ENCODE data around the gene ZNF771. TPM values are rescaled to one million over a fixed set of nuclear protein-coding genes. Genes with fewer than 3 reads are reported as not detected.

The ZNF771 gene
- total RNA-seq, 4 donors from 2014 or later, result 7.4 to 28.1 (median 15.1) TPM

DNA sequence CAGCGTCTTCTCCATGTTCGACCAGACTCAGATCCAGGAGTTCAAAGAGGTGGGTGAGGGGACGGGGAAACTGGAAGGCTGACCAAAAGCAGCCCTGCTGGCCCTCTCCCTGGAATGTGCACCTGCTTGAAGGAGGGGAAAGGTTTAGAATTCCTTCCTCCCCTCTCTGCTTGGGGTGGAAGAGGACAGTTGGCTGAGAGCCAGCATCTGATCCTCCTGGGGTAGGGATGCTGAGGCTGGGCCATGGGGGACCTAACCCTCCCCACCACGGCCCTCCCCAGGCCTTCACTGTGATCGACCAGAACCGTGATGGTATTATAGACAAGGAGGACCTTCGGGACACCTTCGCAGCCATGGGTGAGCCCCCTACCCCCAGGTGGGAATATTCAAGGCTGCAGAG is 31.5 kb upstream of the ZNF771 start:
- Histone ChIP-seq H3K4me1 (peaks cover 10 to 25% (median 21%) of the 10 kb centered on the region in 4 donors), H3K27me3 (no peaks in the 10 kb centered on the region), H3K36me3 (no peaks in the 10 kb centered on the region), H3K4me3 (no peak overlapping the region), H3K9me3 (no peaks in the 10 kb centered on the region), H3K27ac (peak overlapping the region in 3 of 4 donors; percentile 96 to 100 (median 99))
- intact Hi-C loops (cut with DNase I; ENCODE audit: low total_unique reads), result no loop called here
- TF ChIP-seq, protein P1, sequence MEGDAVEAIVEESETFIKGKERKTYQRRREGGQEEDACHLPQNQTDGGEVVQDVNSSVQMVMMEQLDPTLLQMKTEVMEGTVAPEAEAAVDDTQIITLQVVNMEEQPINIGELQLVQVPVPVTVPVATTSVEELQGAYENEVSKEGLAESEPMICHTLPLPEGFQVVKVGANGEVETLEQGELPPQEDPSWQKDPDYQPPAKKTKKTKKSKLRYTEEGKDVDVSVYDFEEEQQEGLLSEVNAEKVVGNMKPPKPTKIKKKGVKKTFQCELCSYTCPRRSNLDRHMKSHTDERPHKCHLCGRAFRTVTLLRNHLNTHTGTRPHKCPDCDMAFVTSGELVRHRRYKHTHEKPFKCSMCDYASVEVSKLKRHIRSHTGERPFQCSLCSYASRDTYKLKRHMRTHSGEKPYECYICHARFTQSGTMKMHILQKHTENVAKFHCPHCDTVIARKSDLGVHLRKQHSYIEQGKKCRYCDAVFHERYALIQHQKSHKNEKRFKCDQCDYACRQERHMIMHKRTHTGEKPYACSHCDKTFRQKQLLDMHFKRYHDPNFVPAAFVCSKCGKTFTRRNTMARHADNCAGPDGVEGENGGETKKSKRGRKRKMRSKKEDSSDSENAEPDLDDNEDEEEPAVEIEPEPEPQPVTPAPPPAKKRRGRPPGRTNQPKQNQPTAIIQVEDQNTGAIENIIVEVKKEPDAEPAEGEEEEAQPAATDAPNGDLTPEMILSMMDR (IDR thresholded peaks at IDR 0.05), result no peak
- no peak for TF ChIP-seq POLR2AphosphoS5 (IDR thresholded peaks at IDR 0.05)
- no peak for TF ChIP-seq EP300 (IDR thresholded peaks at IDR 0.05; ENCODE audit: low read depth)
- no peak for TF ChIP-seq POLR2A (IDR thresholded peaks at IDR 0.05)
- DNase-seq, result no peak
- WGBS, 2 donors (ENCODE audit: low coverage in 1 of 2), result 95 to 100% methylated on average over 1 to 8 of the region's 8 CpGs
- in situ Hi-C loops (cut with MboI; ENCODE audit: low pct_ligation_motif_present in 1 of 4, low pct_unique_long_range_greater_than_20kb in 1 of 4, low sequenced_read_pairs in 3 of 4), result no loop called here

DNA sequence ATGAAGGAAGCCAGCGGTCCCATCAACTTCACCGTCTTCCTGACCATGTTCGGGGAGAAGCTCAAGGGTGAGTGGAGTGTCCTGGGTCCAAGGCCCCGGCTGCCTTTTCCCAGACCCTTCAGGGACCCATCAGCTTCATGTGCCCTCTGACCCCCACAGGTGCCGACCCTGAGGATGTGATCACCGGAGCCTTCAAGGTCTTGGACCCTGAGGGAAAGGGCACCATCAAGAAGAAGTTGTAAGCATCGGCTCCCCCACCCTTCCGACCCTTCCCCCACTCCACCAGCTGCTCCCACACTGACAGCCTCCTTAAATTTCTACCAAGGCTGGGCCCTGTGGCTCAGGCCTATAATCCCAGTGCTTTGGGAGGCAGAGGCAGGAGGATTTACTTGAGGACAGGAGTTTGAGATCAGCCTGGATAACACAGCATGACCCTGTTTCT is 30.9 kb upstream of the ZNF771 start:
- Histone ChIP-seq H3K36me3 (no peaks in the 10 kb centered on the region), H3K27me3 (no peaks in the 10 kb centered on the region), H3K27ac (peak overlapping the region; percentile 96 to 100 (median 100)), H3K4me1 (peaks cover 10 to 22% (median 17%) of the 10 kb centered on the region in 4 donors), H3K4me3 (no peak overlapping the region), H3K9me3 (no peaks in the 10 kb centered on the region)
- no peak for DNase-seq
- TF ChIP-seq POLR2A (IDR thresholded peaks at IDR 0.05) (no peak), EP300 (IDR thresholded peaks at IDR 0.05; ENCODE audit: low read depth) (no peak), POLR2AphosphoS5 (IDR thresholded peaks at IDR 0.05) (no peak)
- TF ChIP-seq, protein P1 (IDR thresholded peaks at IDR 0.05), result no peak
- in situ Hi-C loops (cut with MboI; ENCODE audit: low pct_ligation_motif_present in 1 of 4, low pct_unique_long_range_greater_than_20kb in 1 of 4, low sequenced_read_pairs in 3 of 4), result no loop called here
- intact Hi-C loops (cut with DNase I; ENCODE audit: low total_unique reads), result no loop called here
- WGBS, 2 donors (ENCODE audit: low coverage in 1 of 2), result 90% methylated on average over 8 of the region's 8 CpGs; no CpG with 5 or more reads in 1 of the 2 donors

DNA sequence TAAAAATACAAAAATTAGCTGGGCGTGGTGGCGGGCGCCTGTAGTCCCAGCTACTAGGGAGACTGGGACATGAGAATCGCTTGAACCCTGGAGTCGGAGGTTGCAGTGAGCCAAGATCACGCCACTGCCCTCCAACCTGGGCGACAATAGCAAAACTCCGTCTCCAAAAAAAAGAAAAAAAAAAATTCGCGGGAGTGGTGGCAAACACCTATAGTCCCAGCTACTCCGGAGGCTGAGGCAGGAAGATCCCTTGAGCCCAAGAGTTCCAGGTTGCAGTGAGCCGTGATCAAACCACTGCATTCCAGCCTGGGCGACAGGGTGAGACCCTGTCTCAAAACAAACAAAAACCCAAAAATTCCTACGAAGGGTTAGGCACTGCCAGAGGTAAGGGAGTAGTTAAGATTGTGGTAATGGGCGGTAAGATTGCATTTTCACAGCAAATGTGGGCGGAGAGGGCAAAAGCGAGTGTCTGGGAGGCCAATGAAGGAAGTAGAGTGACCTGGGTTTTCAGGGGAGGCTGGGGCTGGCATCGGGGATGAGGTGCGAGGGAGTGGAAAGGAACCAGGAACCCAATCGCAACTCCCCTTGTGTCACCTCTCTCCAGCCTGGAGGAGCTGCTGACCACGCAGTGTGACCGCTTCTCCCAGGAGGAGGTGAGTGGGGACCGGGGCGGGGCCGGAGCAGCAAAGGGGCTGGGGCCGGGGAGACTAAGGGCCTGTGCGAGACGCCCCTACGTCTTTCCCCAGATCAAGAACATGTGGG is 30.2 kb upstream of the ZNF771 start:
- H3K27me3 ChIP-seq, result no peaks in the 10 kb centered on the region
- H3K36me3 ChIP-seq, result no peaks in the 10 kb centered on the region
- WGBS, 2 donors (ENCODE audit: low coverage in 1 of 2), result 19 to 30% methylated on average over 4 to 29 of the region's 29 CpGs
- no peaks in the 10 kb centered on the region for H3K9me3 ChIP-seq
- H3K4me3 ChIP-seq, result peak overlapping the region in 3 of 4 donors; percentile 61 to 68 (median 66)
- peak overlapping the region; percentile 96 to 100 (median 100) for H3K27ac ChIP-seq
- intact Hi-C loops (cut with DNase I; ENCODE audit: low total_unique reads) (no loop called here), in situ Hi-C loops (cut with MboI; ENCODE audit: low pct_ligation_motif_present in 1 of 4, low pct_unique_long_range_greater_than_20kb in 1 of 4, low sequenced_read_pairs in 3 of 4) (no loop called here)
- TF ChIP-seq POLR2A (IDR thresholded peaks at IDR 0.05) (no peak), POLR2AphosphoS5 (IDR thresholded peaks at IDR 0.05) (no peak), EP300 (IDR thresholded peaks at IDR 0.05; ENCODE audit: low read depth) (no peak)
- TF ChIP-seq, protein P1 (IDR thresholded peaks at IDR 0.05), result no peak
- no peak for DNase-seq
- peaks cover 10 to 20% (median 16%) of the 10 kb centered on the region in 4 donors for H3K4me1 ChIP-seq

DNA sequence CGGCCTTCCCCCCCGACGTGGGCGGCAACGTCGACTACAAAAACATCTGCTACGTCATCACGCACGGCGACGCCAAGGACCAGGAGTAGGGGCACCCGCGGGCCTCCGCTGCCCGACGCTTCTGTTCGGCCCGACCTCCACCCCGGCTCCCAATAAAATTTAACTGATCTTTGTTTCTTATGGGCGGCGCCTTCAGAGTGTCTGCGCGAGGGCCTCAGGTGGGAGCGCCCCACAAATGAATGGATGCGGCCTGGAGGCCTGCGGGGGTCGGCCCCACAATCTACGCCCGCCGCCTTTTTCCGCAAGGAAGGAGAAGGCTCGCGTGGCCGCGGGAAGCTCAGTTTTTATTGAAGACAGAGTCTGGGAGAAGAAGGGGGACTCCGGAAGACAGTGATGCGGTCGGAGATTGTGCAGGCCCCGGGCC is 29.6 kb upstream of the ZNF771 start:
- Histone ChIP-seq H3K4me1 (peaks cover 10 to 20% (median 16%) of the 10 kb centered on the region in 4 donors), H3K4me3 (peak overlapping the region; percentile 34 to 68 (median 64)), H3K27me3 (no peaks in the 10 kb centered on the region), H3K27ac (peak overlapping the region; percentile 96 to 100 (median 100)), H3K9me3 (no peaks in the 10 kb centered on the region), H3K36me3 (no peaks in the 10 kb centered on the region)
- intact Hi-C loops (cut with DNase I; ENCODE audit: low total_unique reads) (no loop called here), in situ Hi-C loops (cut with MboI; ENCODE audit: low pct_ligation_motif_present in 1 of 4, low pct_unique_long_range_greater_than_20kb in 1 of 4, low sequenced_read_pairs in 3 of 4) (no loop called here)
- TF ChIP-seq POLR2A (IDR thresholded peaks at IDR 0.05) (peak; percentile 72), POLR2AphosphoS5 (IDR thresholded peaks at IDR 0.05) (peak in 2 of 3 donors; percentile 73 to 82), EP300 (IDR thresholded peaks at IDR 0.05; ENCODE audit: low read depth) (no peak)
- TF ChIP-seq, protein P1 (IDR thresholded peaks at IDR 0.05), result no peak
- WGBS, 2 donors (ENCODE audit: low coverage in 1 of 2), result 1% methylated on average over 39 of the region's 39 CpGs; no CpG with 5 or more reads in 1 of the 2 donors
- peak; percentile 94 for DNase-seq

Measured in transverse colon (tissue), 4 donors.